Amygdala (tissue), 56 donors: ENCODE data around the gene GOSR2.
"Not testable (repeated sequence)": the region's sequence is repeated elsewhere in the genome, so short reads cannot be mapped to it uniquely, and the experiment has no call there.

Experiments used
- DNase-seq, 56 donors: peaks; one replicate each; lab custom pipeline; 2025; lab: John Stamatoyannopoulos, UW

The GOSR2 gene

GRCh38 chr17:46984341-46984740 is 61.4 kb downstream of the GOSR2 start:
- DNase-seq = no peak

GRCh38 chr17:46984892-46985291 is 61.9 kb downstream of the GOSR2 start:
- DNase-seq = no peak

- DNase-seq = peak in 2 of 56 donors; percentile 14 to 22
Observed at GRCh38 chr17:46986366-46986765, 63.4 kb downstream of the GOSR2 start.

- DNase-seq = not testable (repeated sequence)
Observed at GRCh38 chr17:46987927-46988326, 65.0 kb downstream of the GOSR2 start.

- no peak for DNase-seq
Observed at GRCh38 chr17:46989637-46990431, 66.9 kb downstream of the GOSR2 start.

GRCh38 chr17:46991617-46992016 is 68.7 kb downstream of the GOSR2 start:
- DNase-seq = no peak
